GM04504 (cell line): ENCODE measurements around the gene PGM3.
"Not testable (repeated sequence)": the region's sequence is repeated elsewhere in the genome, so short reads cannot be mapped to it uniquely, and the experiment has no call there.

Experiments used
- DNase-seq: peaks from one replicate; pipeline ENCODE4 v3.0.0-alpha.2; 2012; ENCODE audit warnings: low read depth

The PGM3 gene

GRCh38 chr6:83192871-83193746, at the start of gene PGM3, which contains the start of gene RWDD2A:
PGM3 (minus strand) TSS chr6:83193265; CDS start chr6:83191012, 2,253 bp downstream.
RWDD2A (plus strand) TSS chr6:83193357; CDS start chr6:83194452, 1,095 bp downstream.
- peak; percentile 73 for DNase-seq

GRCh38 chr6:83231146-83231545, 38.1 kb upstream of the PGM3 start:
- peak; percentile 35 for DNase-seq

GRCh38 chr6:83226517-83226916, 33.5 kb upstream of the PGM3 start:
- no peak for DNase-seq

- peak; percentile 27 for DNase-seq
These were observed 28.9 kb upstream of the PGM3 start for GRCh38 chr6:83221889-83222479.

- no peak for DNase-seq
These were observed 28.2 kb upstream of the PGM3 start for GRCh38 chr6:83221276-83221675.

GRCh38 chr6:83220121-83220520, 27.1 kb upstream of the PGM3 start:
- no peak for DNase-seq

GRCh38 chr6:83218646-83219045, 25.6 kb upstream of the PGM3 start:
- no peak for DNase-seq

- no peak for DNase-seq
These were observed 23.7 kb upstream of the PGM3 start for GRCh38 chr6:83216806-83217205.

- DNase-seq: peak; percentile 50
These were observed 22.3 kb upstream of the PGM3 start for GRCh38 chr6:83215131-83216047.

GRCh38 chr6:83202031-83202430, 9.0 kb upstream of the PGM3 start:
- no peak for DNase-seq

- DNase-seq: no peak
These were observed 6.8 kb upstream of the PGM3 start for GRCh38 chr6:83199863-83200225.

GRCh38 chr6:83199173-83199862, 6.3 kb upstream of the PGM3 start:
- DNase-seq: no peak

GRCh38 chr6:83198486-83199172, 5.6 kb upstream of the PGM3 start:
- DNase-seq: no peak

GRCh38 chr6:83193747-83194566, 892 bp upstream of the PGM3 start:
- no peak for DNase-seq

- DNase-seq: no peak
These were observed 609 bp downstream of the PGM3 start for GRCh38 chr6:83192456-83192855.

- not testable (repeated sequence) for DNase-seq
These were observed 1.1 kb downstream of the PGM3 start for GRCh38 chr6:83191974-83192373.

GRCh38 chr6:83190626-83191025, 2.4 kb downstream of the PGM3 start:
- DNase-seq: no peak

- DNase-seq: no peak
These were observed 4.6 kb downstream of the PGM3 start for GRCh38 chr6:83188501-83188900.

GRCh38 chr6:83185096-83185495, 8.0 kb downstream of the PGM3 start:
- no peak for DNase-seq
